MM.1S (cell line): Measurements from ENCODE around the gene HTRA2.
"Not testable (repeated sequence)": the region's sequence is repeated elsewhere in the genome, so short reads cannot be mapped to it uniquely, and the experiment has no call there.

Experiments used
- DNase-seq: peaks from one replicate; pipeline ENCODE4 v3.0.0-alpha.2; 2015
- H2AFZ ChIP-seq: fragments of 300-600 bp; sonication (generic); 2 replicates; pipeline ENCODE4 v1.6.0; 2016; ENCODE audit warnings: antibody characterized with exemption, low read length
- H3F3A ChIP-seq: fragments of 300-600 bp; sonication (generic); 2 replicates; pipeline ENCODE4 v1.6.1; 2016; ENCODE audit warnings: mild to moderate bottlenecking, antibody characterized with exemption, low read length, moderate library complexity, mixed read lengths; ENCODE audit not compliant: insufficient read depth
- H3K27ac ChIP-seq: fragments of 300-600 bp; sonication (generic); 2 replicates; pipeline ENCODE4 v1.5.1; 2016; ENCODE audit warnings: mild to moderate bottlenecking, low read length
- H3K27me3 ChIP-seq: fragments of 300-600 bp; sonication (generic); replicated peaks from 2 replicates; pipeline ENCODE4 v1.6.0; 2016; ENCODE audit warnings: low read length; ENCODE audit not compliant: insufficient read depth
- H3K36me3 ChIP-seq: fragments of 300-600 bp; sonication (generic); replicated peaks from 2 replicates; pipeline ENCODE4 v1.6.1; 2016; ENCODE audit warnings: mild to moderate bottlenecking, low read length, mixed read lengths; ENCODE audit not compliant: insufficient read depth
- H3K4me1 ChIP-seq: fragments of 300-600 bp; sonication (generic); 2 replicates; pipeline ENCODE4 v1.6.1; 2016; ENCODE audit warnings: low read length, mixed read lengths
- H3K4me2 ChIP-seq: fragments of 300-600 bp; sonication (generic); 2 replicates; pipeline ENCODE4 v1.6.0; 2016; ENCODE audit warnings: low read depth, low read length
- H3K4me3 ChIP-seq: fragments of 300-600 bp; sonication (generic); 2 replicates; pipeline ENCODE4 v1.5.1; 2016; ENCODE audit warnings: low read length, mixed read lengths
- H3K79me2 ChIP-seq: fragments of 300-600 bp; sonication (generic); 2 replicates; pipeline ENCODE4 v1.6.1; 2016; ENCODE audit warnings: mixed run types, low read length, mixed read lengths
- H3K9ac ChIP-seq: fragments of 300-600 bp; sonication (generic); 2 replicates; pipeline ENCODE4 v1.6.1; 2016; ENCODE audit warnings: low read length, mixed read lengths
- H3K9me2 ChIP-seq: fragments of 300-600 bp; sonication (generic); replicated peaks from 2 replicates; pipeline ENCODE4 v1.6.1; 2016; ENCODE audit warnings: mild to moderate bottlenecking, low read length, mixed read lengths; ENCODE audit not compliant: insufficient read depth
- H3K9me3 ChIP-seq: fragments of 300-600 bp; sonication (generic); replicated peaks from 2 replicates; pipeline ENCODE4 v1.6.1; 2016; ENCODE audit warnings: mild to moderate bottlenecking, low read length, mixed read lengths; ENCODE audit not compliant: insufficient read depth
- H4K20me1 ChIP-seq: fragments of 300-600 bp; sonication (generic); 2 replicates; pipeline ENCODE4 v1.6.1; 2016; ENCODE audit warnings: mild to moderate bottlenecking, low read length, moderate library complexity, mixed read lengths; ENCODE audit not compliant: insufficient read depth
- CTCF ChIP-seq: fragments of 300-600 bp; sonication (generic); IDR thresholded peaks from 2 replicates; pipeline ENCODE4 v1.5.1; 2016; ENCODE audit warnings: antibody characterized with exemption, low read length, mixed read lengths
- EZH2 ChIP-seq: fragments of 300-600 bp; sonication (generic); optimal IDR thresholded peaks from 2 replicates; pipeline ENCODE3; 2017; ENCODE audit warnings: low read depth, mild to moderate bottlenecking, antibody characterized with exemption, low read length, mixed read lengths
- EZH2phosphoT487 ChIP-seq: fragments of 300-600 bp; sonication (generic); IDR thresholded peaks from 2 replicates; pipeline ENCODE4 v1.6.1; 2018; ENCODE audit warnings: antibody characterized with exemption, low read length

The HTRA2 gene

GRCh38 chr2:74560591-74560990, 30.9 kb downstream of the HTRA2 start:
- Histone ChIP-seq H3K36me3 (0 out of 2 replicates have a peak, but pooled peaks cover 2% of the 10 kb centered on the region), H3K4me2 (no peak overlapping the region), H3K9me2 (no peaks in the 10 kb centered on the region), H3K27ac (no peak overlapping the region), H3K9me3 (no peaks in the 10 kb centered on the region), H3K79me2 (no peaks in the 10 kb centered on the region; the same call in 1 of the 2 replicates), H4K20me1 (no peaks in the 10 kb centered on the region), H3F3A (no peaks in the 10 kb centered on the region), H2AFZ (no peak overlapping the region), H3K4me3 (no peak overlapping the region), H3K27me3 (no peaks in the 10 kb centered on the region; the same call in 1 of the 2 replicates), H3K4me1 (no peaks in the 10 kb centered on the region), H3K9ac (no peak overlapping the region)
- no peak for DNase-seq
- TF ChIP-seq EZH2phosphoT487 = no peak

GRCh38 chr2:74561022-74561421, 31.3 kb downstream of the HTRA2 start:
- H3F3A ChIP-seq, H3K27me3 ChIP-seq, H2AFZ ChIP-seq, DNase-seq, H3K4me3 ChIP-seq, H3K27ac ChIP-seq, H3K79me2 ChIP-seq, H3K9ac ChIP-seq, H3K9me2 ChIP-seq, H3K36me3 ChIP-seq, H4K20me1 ChIP-seq, H3K4me2 ChIP-seq, H3K4me1 ChIP-seq, H3K9me3 ChIP-seq: not testable (repeated sequence)

GRCh38 chr2:74562126-74562775, 32.5 kb downstream of the HTRA2 start:
- no peak overlapping the region for H3K4me3 ChIP-seq
- TF ChIP-seq EZH2 = no peak
- no peak for TF ChIP-seq CTCF
- TF ChIP-seq EZH2phosphoT487 = no peak
- H3K36me3 ChIP-seq = no peaks in the 10 kb centered on the region
- H2AFZ ChIP-seq = no peak overlapping the region
- H3K4me1 ChIP-seq = peaks cover 7% of the 10 kb centered on the region
- H3K9me3 ChIP-seq = no peaks in the 10 kb centered on the region
- no peak overlapping the region for H3K27ac ChIP-seq
- no peak overlapping the region for H3K9ac ChIP-seq
- no peaks in the 10 kb centered on the region; the same call in 1 of the 2 replicates for H3K27me3 ChIP-seq
- H3K9me2 ChIP-seq = no peaks in the 10 kb centered on the region
- no peak overlapping the region for H3K4me2 ChIP-seq
- H4K20me1 ChIP-seq = no peaks in the 10 kb centered on the region
- no peak for DNase-seq
- no peaks in the 10 kb centered on the region for H3F3A ChIP-seq
- H3K79me2 ChIP-seq = no peaks in the 10 kb centered on the region

GRCh38 chr2:74564222-74564621, 34.5 kb downstream of the HTRA2 start:
- DNase-seq = no peak
- no peak for TF ChIP-seq EZH2phosphoT487
- no peak for TF ChIP-seq CTCF
- TF ChIP-seq EZH2 = no peak
- Histone ChIP-seq H3K27ac (no peak overlapping the region), H3K4me3 (no peak overlapping the region), H3K4me2 (no peak overlapping the region), H3K9ac (no peak overlapping the region), H3K9me2 (no peaks in the 10 kb centered on the region), H3F3A (no peaks in the 10 kb centered on the region), H3K36me3 (no peaks in the 10 kb centered on the region), H3K9me3 (no peaks in the 10 kb centered on the region), H4K20me1 (no peaks in the 10 kb centered on the region), H3K79me2 (no peaks in the 10 kb centered on the region), H3K27me3 (no peaks in the 10 kb centered on the region; the same call in 1 of the 2 replicates), H2AFZ (no peak overlapping the region), H3K4me1 (peaks cover 12% of the 10 kb centered on the region)
